Spinal cord (tissue), 10 donors: ENCODE data around the gene ARL2. TPM values are rescaled to one million over a fixed set of nuclear protein-coding genes. Genes with fewer than 3 reads are reported as not detected.
"Not testable (repeated sequence)": the region's sequence is repeated elsewhere in the genome, so short reads cannot be mapped to it uniquely, and the experiment has no call there.

Source experiments
- DNase-seq, 6 donors: peaks; one replicate each; pipeline versions ENCODE4 v3.0.0 to v3.0.0-alpha.2; 2013 to 2015; ENCODE audit warnings: low spot score in 6 of 6, low read depth in 4 of 6
- H3K27ac ChIP-seq: one replicate; pipeline ENCODE4 v1.5.1; 2013; ENCODE audit warnings: low read depth, low read length, control low read depth
- H3K27me3 ChIP-seq: one replicate; pipeline ENCODE4 v1.6.1; 2013; ENCODE audit warnings: low read length; ENCODE audit not compliant: control insufficient read depth, insufficient read depth
- H3K36me3 ChIP-seq: one replicate; pipeline ENCODE4 v1.6.1; 2013; ENCODE audit warnings: low read length; ENCODE audit not compliant: control insufficient read depth, insufficient read depth
- H3K4me1 ChIP-seq: one replicate; pipeline ENCODE4 v1.6.1; 2013; ENCODE audit warnings: low read length; ENCODE audit not compliant: control insufficient read depth, insufficient read depth
- H3K4me3 ChIP-seq: one replicate; pipeline ENCODE4 v1.5.1; 2013; ENCODE audit warnings: low read depth, low read length, control low read depth
- H3K9me3 ChIP-seq: one replicate; pipeline ENCODE4 v1.6.1; 2013; ENCODE audit warnings: low read length; ENCODE audit not compliant: control insufficient read depth, insufficient read depth
- WGBS: methylation state at CpG from one replicate; pipeline ENCODE4 v1.1.5; 2013; ENCODE audit warnings: missing lambda C conversion rate; ENCODE audit not compliant: insufficient coverage; 5-methylcytosine and 5-hydroxymethylcytosine counted together
- long read RNA-seq, 4 donors: transcript quantifications; one replicate each; lab custom pipeline, GENCODE V29; 2026
- polyA plus RNA-seq, 2 donors: library from polyadenylated mRNA; unstranded; fragments of 120-200 nt; gene quantifications; one replicate each; pipeline ENCODE4 v1.2.1, GENCODE V29; 2013; ENCODE audit not compliant: insufficient read length in 2 of 2
- total RNA-seq, 2 donors: library from RNA; depleted of rRNA in 1 of 2; stranded (reverse); fragments of 120-200 nt in 1 of 2; fragments of >200 nt in 1 of 2; gene quantifications; one replicate each; pipeline versions ENCODE4 v1.2.3 to v1.2.4, GENCODE V29; 2013 to 2014
- donor health status: healthy.

The ARL2 gene
- total RNA-seq (100 to 1,000 TPM in 1 of 2 donors, 10 to 100 TPM in 1; 75.4 to 120 TPM), polyA plus RNA-seq (100 to 1,000 TPM; 119 to 123 TPM)
- long read RNA-seq, donor 1, transcript ARL2-203 (1 exons, 601 nt), result minor isoform, 11 of 111 reads
- long read RNA-seq, donor 1, transcript ARL2-201 (5 exons, 979 nt), result major isoform, 94 of 111 reads
- long read RNA-seq, donor 1, partial matches to known transcripts, result 0 of 111 reads
- long read RNA-seq, donor 1, other reads (novel, unspliced or antisense), result 0 of 111 reads
- long read RNA-seq, donor 2, transcript ARL2-201 (5 exons, 979 nt), result major isoform, 33 of 42 reads
- long read RNA-seq, donor 2, partial matches to known transcripts, result 5 of 42 reads
- long read RNA-seq, donor 2, other reads (novel, unspliced or antisense), result 0 of 42 reads
- long read RNA-seq, donor 3, transcript ARL2-203 (1 exons, 601 nt), result minor isoform, 6 of 49 reads
- long read RNA-seq, donor 3, transcript ARL2-201 (5 exons, 979 nt), result major isoform, 40 of 49 reads
- long read RNA-seq, donor 3, partial matches to known transcripts, result 0 of 49 reads
- long read RNA-seq, donor 3, other reads (novel, unspliced or antisense), result 0 of 49 reads
- long read RNA-seq, donor 4, transcript ARL2-201 (5 exons, 979 nt), result major isoform, 45 of 67 reads
- long read RNA-seq, donor 4, transcript ARL2-203 (1 exons, 601 nt), result minor isoform, 8 of 67 reads
- long read RNA-seq, donor 4, transcript ARL2-206 (4 exons, 795 nt), result minor isoform, 6 of 67 reads
- long read RNA-seq, donor 4, partial matches to known transcripts, result 6 of 67 reads
- long read RNA-seq, donor 4, other reads (novel, unspliced or antisense), result 0 of 67 reads

DNA sequence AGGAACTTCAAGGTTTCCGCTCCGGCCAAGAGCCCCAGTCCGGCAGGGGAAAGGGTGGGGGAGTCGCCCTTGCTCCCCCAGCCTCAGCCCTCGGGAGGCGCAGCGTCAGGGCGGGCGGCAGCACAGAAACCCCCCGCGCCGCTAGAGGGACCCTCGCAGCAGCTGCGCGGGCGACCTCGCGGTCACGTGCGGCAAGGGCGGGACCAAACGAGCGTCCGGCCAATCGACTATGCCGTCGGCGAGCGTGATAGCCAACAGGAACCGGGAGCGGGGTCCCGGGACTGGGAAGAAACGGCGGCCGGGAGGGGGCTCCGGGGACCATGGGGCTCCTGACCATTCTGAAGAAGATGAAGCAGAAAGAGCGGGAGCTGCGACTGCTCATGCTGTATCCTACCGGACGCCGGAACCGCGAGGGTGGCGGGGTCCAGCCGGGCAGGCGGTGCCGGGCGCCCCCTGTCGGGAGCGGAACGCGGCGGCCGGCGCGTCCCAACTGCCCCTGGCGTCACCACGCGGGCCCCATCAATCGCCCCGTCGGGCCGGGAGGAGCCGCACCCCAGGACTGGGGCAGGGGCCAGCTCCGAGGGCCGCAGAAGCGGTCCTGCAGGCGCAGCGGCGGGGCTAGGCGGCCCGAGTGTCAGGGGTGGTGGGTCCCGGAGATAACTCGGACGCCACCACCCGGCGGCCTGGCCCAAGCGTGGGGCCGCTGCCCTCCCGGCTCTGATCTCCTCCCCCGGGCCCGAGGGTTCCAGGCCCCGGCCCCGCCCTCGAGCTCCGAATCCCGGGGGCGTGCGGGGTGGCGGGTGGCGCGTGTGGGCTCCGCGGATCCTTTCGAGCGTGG lies at the start of gene ARL2:
TSS of gene ARL2 (plus strand) at position 273 of the 838 bp plus-strand sequence. CDS start at position 321, 48 bp downstream.
- under 1% methylated on average over 96 of the region's 96 CpGs for WGBS
- H3K4me1 ChIP-seq, result peaks cover 15% of the 10 kb centered on the region

DNA sequence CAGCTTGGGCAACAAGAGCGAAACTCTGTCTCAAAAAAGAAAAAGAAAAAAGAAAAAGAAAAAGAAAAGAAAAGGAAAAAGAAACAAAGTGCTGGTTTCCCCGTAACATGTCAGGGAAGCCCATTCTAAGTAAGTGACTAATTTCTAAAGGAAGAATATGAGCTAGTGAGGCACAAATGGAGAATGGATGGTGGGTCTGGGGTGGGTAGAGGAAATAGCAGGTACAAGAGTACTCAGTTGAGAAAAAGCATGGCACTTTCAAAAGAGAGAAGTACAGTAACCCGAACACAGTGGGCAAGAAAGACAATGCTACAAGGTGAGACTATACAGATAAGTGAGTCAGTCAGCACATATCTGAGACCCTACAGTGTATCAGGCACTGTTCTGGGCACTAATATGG lies 46.6 kb upstream of the ARL2 start:
- Histone ChIP-seq H3K27ac (no peak overlapping the region), H3K36me3 (no peaks in the 10 kb centered on the region), H3K27me3 (no peaks in the 10 kb centered on the region), H3K4me1 (peaks cover 12% of the 10 kb centered on the region), H3K9me3 (no peaks in the 10 kb centered on the region), H3K4me3 (no peak overlapping the region)
- DNase-seq, result no peak
- WGBS, result 92% methylated on average over 3 of the region's 3 CpGs

More for the DNA sequence above, at the start of gene ARL2:
- no peaks in the 10 kb centered on the region for H3K27me3 ChIP-seq
- H3K36me3 ChIP-seq, result peaks cover 21% of the 10 kb centered on the region
- DNase-seq, result peak; percentile 79 to 98 (median 86)
- peak within 1 kb of the TSS; percentile 100 for H3K27ac ChIP-seq
- H3K9me3 ChIP-seq, result no peaks in the 10 kb centered on the region
- peak within 1 kb of the TSS; percentile 92 for H3K4me3 ChIP-seq

DNA sequence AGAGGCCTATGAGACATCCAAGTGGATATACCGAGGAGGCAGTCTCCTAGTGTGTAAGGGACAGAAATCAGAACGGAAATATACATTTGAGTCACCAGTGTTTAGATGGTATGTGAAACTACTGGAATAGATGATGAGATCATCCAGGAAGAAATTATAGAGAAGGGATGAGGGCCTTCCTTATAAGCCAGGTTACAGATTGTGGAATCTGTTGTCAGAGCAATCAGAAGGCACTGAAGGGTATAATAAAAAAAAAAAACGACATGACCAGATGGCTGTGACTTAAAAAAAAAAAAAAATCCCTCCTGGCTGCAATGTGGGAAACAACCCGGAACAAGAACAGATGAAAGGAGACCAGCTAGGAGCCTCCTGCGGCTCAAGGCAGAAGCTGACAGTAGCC lies 44.8 kb upstream of the ARL2 start:
- Histone ChIP-seq H3K27me3 (no peaks in the 10 kb centered on the region), H3K4me1 (peaks cover 13% of the 10 kb centered on the region), H3K9me3 (no peaks in the 10 kb centered on the region), H3K27ac (no peak overlapping the region), H3K4me3 (no peak overlapping the region), H3K36me3 (no peaks in the 10 kb centered on the region)
- DNase-seq, result peak in 2 of 6 donors; percentile 19 to 27
- WGBS, result 75% methylated on average over 4 of the region's 5 CpGs

DNA sequence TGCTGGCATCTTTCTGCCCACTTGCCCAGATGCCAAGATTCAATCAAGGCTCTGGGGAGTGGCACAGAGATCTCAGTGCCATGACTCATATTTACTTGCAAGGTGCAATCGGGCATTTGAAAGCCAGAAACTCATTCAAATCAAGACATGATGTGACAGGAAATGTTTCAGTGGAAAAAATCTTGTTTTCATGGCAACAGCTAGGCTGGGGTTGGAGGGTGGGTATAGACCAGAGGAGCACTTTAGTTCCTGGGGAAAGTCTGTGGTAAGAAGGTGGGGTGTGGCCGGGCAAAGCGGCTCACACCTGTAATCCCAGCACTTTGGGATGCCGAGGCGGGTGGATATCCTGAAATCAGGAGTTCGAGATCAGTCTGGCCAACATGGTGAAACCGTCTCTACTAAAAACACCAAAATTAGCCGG lies 43.2 kb upstream of the ARL2 start:
- no peaks in the 10 kb centered on the region for H3K9me3 ChIP-seq
- WGBS, result 89% methylated on average over 8 of the region's 8 CpGs
- H3K27me3 ChIP-seq, result no peaks in the 10 kb centered on the region
- peaks cover 13% of the 10 kb centered on the region for H3K4me1 ChIP-seq
- H3K36me3 ChIP-seq, result no peaks in the 10 kb centered on the region
- no peak for DNase-seq
- H3K27ac ChIP-seq, result no peak overlapping the region
- H3K4me3 ChIP-seq, result no peak overlapping the region

DNA sequence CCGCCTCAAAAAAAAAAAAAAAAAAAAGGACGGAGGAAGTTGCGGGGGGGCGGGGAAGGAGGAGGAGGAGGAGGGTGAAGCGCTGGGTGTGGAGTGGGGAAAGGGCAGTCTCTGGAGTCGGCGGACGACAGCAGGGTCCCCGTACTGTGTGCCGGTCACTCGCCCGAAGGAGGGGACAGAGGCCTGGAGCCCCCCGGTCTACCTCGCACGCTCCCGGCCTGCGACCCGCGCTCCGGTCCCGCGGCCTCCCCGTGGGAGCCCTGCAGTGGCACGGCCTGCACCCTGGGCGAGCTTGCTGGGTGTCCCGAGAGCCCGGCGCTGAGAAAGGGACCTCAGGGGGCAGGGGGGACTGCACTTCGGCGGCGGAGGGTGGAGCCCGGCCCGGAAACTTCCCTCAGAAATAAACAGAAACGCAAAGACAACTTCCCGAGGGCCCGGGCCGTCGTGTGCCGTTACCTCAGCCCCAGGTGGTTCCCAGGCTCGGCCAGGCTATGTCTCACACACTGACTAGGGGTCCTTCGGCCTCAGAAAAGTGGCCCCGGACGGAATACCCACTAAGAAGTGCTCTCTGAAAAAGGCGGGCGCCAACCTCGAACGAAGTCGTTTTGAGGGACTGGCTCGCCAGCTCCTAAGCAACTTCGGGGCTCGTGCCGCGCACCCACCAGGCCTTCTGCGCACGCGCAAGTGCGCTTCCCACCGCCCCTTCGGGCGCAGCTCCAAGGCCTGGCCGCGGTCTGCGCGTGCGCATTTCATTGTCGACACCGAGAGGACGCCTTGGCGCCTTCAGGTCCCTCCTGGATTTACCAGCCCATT lies 42.3 kb upstream of the ARL2 start, which contains the start of gene MAJIN:
TSS of gene MAJIN (minus strand) at position 688 of the 813 bp plus-strand sequence. CDS start 12,703 bp downstream, outside the sequence.
- Histone ChIP-seq H3K27ac (no peak within 1 kb of the TSS), H3K9me3 (no peaks in the 10 kb centered on the region), H3K4me3 (peak within 1 kb of the TSS; percentile 12), H3K27me3 (no peaks in the 10 kb centered on the region), H3K36me3 (no peaks in the 10 kb centered on the region), H3K4me1 (peaks cover 13% of the 10 kb centered on the region)
- WGBS, result 16% methylated on average over 65 of the region's 69 CpGs
- DNase-seq, result peak; percentile 73 to 97 (median 77)

DNA sequence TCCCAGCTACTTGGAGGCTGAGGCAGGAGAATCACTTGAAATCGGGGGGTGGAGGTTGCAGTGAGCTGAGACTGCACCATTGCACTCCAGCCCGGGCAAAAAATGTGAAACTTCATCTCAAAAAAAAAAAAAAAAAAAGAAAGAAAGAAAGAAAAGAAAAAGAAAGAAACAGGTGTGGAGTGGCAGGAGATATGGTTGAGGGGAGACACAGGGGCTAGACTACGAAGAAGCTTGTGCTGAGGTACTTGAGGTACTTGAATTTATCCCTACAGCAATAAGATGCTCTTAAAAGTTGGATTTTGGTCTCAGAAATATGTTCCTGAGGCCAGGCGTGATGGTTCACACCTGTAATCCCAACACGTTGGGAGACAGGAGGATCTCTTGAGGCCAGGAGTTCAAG lies 39.8 kb upstream of the ARL2 start:
- H3K9me3 ChIP-seq, result no peaks in the 10 kb centered on the region
- H3K4me3 ChIP-seq, result no peak overlapping the region
- H3K4me1 ChIP-seq, result peaks cover 13% of the 10 kb centered on the region
- DNase-seq, result no peak
- WGBS, result 100% methylated on average over 1 of the region's 5 CpGs
- no peaks in the 10 kb centered on the region for H3K36me3 ChIP-seq
- no peaks in the 10 kb centered on the region for H3K27me3 ChIP-seq
- H3K27ac ChIP-seq, result no peak overlapping the region

DNA sequence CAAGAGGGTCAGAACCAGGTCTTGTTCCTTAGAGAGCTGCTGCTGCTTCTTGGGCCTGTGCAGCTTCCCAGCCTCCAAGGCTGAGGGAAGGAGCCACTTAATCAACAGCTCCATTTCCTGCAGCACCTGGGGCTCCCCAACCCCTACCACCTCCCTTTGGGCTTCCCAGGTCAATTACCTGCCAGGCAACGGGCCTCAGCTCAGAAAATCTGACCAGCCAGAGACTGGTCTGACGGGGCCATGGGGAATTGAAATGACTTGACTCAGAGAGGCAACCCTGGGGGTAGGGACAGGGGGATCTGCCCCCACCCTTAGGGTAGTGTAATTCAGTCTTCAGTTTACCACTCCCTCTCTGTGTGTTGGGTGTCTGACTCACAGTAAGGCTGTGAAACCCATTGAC lies 37.3 kb upstream of the ARL2 start:
- H3K27me3 ChIP-seq, result no peaks in the 10 kb centered on the region
- no peak overlapping the region for H3K27ac ChIP-seq
- H3K4me3 ChIP-seq, result no peak overlapping the region
- H3K4me1 ChIP-seq, result peaks cover 8% of the 10 kb centered on the region
- WGBS, result 53% methylated on average over 2 of the region's 2 CpGs
- no peak for DNase-seq
- no peaks in the 10 kb centered on the region for H3K9me3 ChIP-seq
- H3K36me3 ChIP-seq, result no peaks in the 10 kb centered on the region

DNA sequence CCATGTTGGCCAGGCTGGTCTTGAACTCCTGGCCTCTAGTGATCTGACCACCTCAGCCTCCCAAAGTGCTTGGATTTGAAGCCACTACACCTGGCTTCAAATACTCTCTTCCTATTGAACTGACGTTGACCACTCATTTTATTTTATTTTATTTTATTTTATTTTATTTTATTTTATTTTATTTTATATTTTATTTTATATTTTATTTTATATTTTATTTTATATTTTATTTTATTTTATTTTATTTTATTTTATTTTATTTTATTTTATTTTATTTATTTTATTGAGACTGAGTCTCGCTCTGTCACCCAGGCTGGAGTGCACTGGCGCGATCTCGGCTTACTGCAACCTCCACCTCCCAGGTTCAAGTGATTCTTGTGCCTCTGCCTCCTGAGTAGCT lies 30.6 kb upstream of the ARL2 start:
- not testable (repeated sequence) for H3K9me3 ChIP-seq, H3K4me3 ChIP-seq, H3K27me3 ChIP-seq, H3K36me3 ChIP-seq, DNase-seq, H3K27ac ChIP-seq, H3K4me1 ChIP-seq
- WGBS, result no CpG with 5 or more reads among the region's 5 CpGs
